Nucleus accumbens (tissue), 56 donors: ENCODE results near the gene MIEF2.
"Not testable (repeated sequence)": the region's sequence is repeated elsewhere in the genome, so short reads cannot be mapped to it uniquely, and the experiment has no call there.

ENCODE experiments used
- DNase-seq, 56 donors: peaks; one replicate each; lab custom pipeline; 2025; lab: John Stamatoyannopoulos, UW

The MIEF2 gene

GRCh38 chr17:18278867-18279266 is 18.4 kb downstream of the MIEF2 start:
- no peak for DNase-seq

- no peak for DNase-seq
These were observed 19.8 kb downstream of the MIEF2 start for GRCh38 chr17:18280249-18280648.

GRCh38 chr17:18280766-18281371 is 20.4 kb downstream of the MIEF2 start:
- DNase-seq, result peak in 1 of 56 donors; percentile 18

GRCh38 chr17:18281788-18282187 is 21.3 kb downstream of the MIEF2 start:
- no peak for DNase-seq

GRCh38 chr17:18285296-18285695 is 24.8 kb downstream of the MIEF2 start:
- no peak for DNase-seq

- DNase-seq, result no peak
These were observed 31.5 kb downstream of the MIEF2 start for GRCh38 chr17:18291718-18292540.

- DNase-seq, result not testable (repeated sequence)
These were observed 37.6 kb downstream of the MIEF2 start for GRCh38 chr17:18298061-18298460.

GRCh38 chr17:18300725-18301480 is 40.4 kb downstream of the MIEF2 start:
- DNase-seq, result no peak

GRCh38 chr17:18303206-18303605 is 42.7 kb downstream of the MIEF2 start:
- not testable (repeated sequence) for DNase-seq

- no peak for DNase-seq
These were observed 48.7 kb downstream of the MIEF2 start for GRCh38 chr17:18309202-18309601.

- peak in 3 of 56 donors; percentile 38 to 58 (median 50) for DNase-seq
These were observed 53.7 kb downstream of the MIEF2 start for GRCh38 chr17:18314059-18314730.

- peak; percentile 89 to 100 (median 96) for DNase-seq
These were observed 54.5 kb downstream of the MIEF2 start, which contains the start of the genes SMCR8 and TOP3A for GRCh38 chr17:18314731-18315561. Gene SMCR8 (plus strand): TSS chr17:18315293. CDS start chr17:18315790, 497 bp downstream. Gene TOP3A (minus strand): TSS chr17:18314994. CDS start chr17:18314778, 216 bp downstream.

- DNase-seq, result no peak
These were observed 55.1 kb downstream of the MIEF2 start for GRCh38 chr17:18315562-18315922.

GRCh38 chr17:18315961-18316360 is 55.5 kb downstream of the MIEF2 start:
- no peak for DNase-seq
